NCI-H1417 (cell line): ENCODE measurements around the gene STIM1.

Experiments used
- DNase-seq, 3 experiments: peaks; one replicate each; lab custom pipeline; 2025; lab: John Stamatoyannopoulos, UW

STIM1 gene

GRCh38 chr11:3916962-3917361 lies 61.5 kb downstream of the STIM1 start:
- no peak for DNase-seq

DNA sequence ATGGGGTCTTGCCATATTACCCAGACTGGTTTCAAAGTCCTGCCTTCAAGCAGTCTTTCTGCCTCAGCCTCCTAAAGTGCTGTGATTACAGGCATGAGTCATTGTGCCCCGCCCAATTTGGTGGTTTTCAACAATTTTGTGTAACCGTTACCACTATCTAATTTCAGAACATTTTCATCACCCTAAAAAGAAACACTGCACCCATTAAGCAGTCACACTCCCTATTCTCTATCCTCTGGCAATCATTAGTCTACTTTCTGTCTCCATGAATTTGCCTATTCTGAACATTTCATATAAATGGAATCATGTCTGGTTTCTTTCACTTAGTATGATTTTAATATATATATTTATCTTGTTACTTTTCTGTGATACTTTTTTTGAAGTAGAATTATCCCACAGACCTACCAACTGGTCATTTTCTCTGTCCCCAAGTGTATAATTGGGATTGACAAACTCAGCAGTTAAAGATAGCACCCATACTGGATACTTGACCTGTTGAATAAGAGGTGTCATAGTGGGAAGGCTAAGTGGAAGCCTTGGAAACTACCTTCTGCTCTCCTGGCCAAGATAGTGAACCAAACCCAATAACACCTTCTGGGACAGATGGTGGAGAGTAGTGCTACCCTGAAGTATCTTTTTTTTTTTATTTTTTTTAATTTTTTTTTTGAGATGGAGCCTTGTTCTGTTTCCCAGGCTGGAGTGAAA lies 64.8 kb downstream of the STIM1 start:
- DNase-seq = no peak

DNA sequence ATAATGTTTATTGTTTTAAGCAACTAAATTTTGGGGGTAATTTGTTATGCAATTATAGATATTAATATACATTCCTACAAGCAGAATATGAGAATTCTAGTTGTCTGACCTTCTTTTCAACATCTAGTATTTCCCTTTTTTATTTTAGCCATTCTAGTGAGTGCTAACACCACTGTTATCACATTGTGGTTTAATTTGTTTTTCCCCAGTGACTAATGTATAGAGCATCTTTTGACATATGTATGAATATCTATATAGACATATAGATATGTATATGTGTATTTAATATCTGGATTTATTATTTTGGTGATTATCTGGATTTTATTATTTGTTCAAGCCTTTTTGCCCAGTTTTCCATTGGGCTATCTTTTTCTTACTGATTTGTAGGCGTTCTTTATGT lies 66.6 kb downstream of the STIM1 start:
- DNase-seq = no peak

GRCh38 chr11:3925513-3925912 lies 70.0 kb downstream of the STIM1 start:
- no peak for DNase-seq

DNA sequence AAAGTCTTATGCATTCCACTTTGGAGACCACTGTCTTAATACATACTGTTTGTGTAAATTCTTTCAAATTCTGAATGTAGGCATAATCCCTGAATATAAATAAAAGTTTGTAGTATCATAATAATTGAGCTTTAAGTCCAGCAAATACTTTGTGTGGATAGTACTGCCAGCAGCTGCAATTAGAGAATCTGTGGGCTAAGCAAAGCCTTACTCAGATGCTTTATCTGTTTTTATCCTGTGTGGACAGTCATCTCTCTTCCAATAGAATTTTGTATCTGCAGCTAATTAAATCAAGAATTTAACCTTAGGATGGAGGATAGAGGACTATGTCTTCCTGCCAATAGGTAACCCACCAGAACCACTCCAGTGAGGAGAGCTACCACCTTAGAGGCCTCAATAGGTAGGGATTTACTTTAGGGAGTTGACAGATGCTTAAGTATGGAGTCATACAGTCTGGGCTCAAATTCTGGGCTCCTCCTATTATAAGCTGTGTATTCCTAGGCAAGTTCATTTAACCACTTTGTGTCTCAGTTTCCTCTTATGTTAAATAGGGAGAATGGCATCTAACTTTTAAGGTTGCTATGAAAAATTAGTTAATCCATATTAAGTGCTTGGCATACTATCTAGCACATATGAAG lies 71.1 kb downstream of the STIM1 start:
- no peak for DNase-seq

- DNase-seq = no peak
Observed at GRCh38 chr11:3927129-3927796, 71.8 kb downstream of the STIM1 start.

DNA sequence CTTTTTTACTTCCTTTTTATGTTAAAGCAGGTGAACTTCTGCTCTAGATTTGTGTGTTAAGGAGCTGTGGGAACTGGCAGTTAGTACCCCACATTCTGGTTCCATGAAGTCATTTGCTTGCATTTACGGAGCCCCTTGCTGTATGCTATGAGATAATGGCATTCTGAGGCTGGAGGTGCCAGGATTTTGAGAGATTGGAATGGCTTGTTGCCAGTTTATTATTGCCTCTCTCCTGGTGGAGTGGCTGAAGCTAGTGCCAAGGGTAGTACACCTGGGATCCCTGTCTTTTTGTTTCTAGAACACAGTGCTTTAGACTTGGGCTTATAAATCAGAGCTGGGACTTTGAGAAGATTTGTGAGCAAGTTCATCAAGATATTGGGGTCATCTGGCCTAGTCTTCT lies 73.8 kb downstream of the STIM1 start:
- no peak for DNase-seq

GRCh38 chr11:3929649-3930048 lies 74.2 kb downstream of the STIM1 start:
- no peak for DNase-seq

GRCh38 chr11:3932698-3933097 lies 77.2 kb downstream of the STIM1 start:
- DNase-seq = no peak

DNA sequence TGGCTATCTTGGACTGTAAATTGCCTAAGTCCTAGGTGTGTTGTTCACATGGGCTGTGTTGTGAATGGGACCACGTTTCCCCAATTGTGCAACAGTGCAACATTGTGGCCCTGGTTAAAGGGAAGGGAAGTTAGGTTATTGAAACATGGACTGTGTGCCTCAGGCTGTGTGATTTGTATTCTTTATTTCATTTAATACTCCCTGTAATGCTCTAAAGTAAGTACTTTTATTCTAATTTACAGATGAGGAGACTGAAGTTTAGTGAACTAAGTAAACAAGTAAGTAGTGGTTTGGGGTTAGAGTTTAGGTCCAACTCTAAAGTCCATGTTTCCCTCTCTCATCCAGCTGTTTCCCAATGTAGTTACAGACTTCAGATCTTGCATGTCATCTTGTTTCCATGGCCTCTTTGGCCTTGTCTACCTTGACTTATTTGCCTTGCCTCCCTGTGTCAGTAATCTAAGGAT lies 77.7 kb downstream of the STIM1 start:
- no peak for DNase-seq

DNA sequence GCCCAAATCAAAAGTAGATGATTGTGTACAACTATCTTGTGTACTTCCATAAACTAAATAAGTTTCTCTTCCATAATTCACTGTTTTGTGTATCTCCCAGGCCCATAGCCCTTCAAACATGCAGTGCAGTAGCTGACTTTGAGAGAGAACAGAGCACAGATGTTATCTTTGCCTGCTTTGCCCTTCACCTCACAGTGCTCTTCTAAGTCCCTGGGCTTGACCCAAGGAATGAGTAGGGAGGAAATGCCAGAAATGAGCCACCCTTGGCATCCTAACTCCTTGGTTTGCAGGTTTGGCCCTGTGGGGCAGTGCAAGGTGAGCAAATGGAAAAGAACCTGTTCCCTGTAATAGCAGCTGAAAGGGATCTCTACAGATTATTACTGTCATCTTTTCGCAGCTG lies 79.2 kb downstream of the STIM1 start:
- no peak for DNase-seq

- no peak for DNase-seq
Observed at GRCh38 chr11:3936517-3936916, 81.1 kb downstream of the STIM1 start.

DNA sequence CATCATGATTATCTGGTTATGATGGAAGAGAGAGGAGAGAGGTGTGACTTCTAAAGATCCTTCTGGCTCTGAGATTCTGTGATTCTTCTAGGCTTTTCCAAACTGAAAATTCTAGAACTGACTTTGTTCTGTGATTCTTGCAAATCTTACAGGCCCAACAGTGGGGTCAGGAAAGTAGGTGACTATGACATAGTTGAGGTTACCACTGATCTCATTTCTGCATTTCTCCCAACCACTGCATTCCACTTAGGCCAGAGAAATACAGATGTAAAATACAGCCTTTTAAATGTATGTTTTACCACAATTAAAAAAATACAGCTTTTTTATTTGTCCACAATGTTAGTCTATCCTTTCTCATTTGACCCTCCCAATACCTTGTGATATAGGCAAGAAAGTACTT lies 83.7 kb downstream of the STIM1 start:
- no peak for DNase-seq

DNA sequence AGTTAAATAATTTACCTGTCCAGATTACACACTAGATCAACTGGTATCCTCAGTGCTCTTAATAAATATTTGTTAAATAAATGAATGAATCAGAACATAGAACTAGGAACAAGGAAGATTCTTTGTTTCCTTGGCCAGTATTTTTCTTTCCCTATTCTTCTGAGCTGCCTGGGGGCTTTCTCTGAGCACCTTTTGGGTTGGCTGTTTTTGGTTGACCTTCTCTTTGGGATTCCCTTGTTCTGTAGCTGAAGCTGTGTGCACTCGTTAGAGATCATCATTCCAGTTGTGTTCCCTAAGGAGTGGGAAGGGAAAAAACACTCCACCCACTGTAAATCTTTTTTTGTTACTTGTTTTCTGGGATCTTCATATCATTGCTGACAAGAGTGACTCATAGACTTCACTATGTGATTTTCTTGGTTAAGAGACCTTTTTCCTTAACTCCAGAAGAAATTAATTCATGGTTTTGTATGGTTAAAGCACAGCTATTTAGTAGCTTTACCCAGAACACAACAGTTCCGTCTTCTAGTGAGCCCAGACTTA lies 84.3 kb downstream of the STIM1 start:
- DNase-seq = no peak

GRCh38 chr11:3942160-3942955 lies 86.9 kb downstream of the STIM1 start:
- DNase-seq = no peak

GRCh38 chr11:3942956-3943497 lies 87.6 kb downstream of the STIM1 start:
- DNase-seq = no peak

DNA sequence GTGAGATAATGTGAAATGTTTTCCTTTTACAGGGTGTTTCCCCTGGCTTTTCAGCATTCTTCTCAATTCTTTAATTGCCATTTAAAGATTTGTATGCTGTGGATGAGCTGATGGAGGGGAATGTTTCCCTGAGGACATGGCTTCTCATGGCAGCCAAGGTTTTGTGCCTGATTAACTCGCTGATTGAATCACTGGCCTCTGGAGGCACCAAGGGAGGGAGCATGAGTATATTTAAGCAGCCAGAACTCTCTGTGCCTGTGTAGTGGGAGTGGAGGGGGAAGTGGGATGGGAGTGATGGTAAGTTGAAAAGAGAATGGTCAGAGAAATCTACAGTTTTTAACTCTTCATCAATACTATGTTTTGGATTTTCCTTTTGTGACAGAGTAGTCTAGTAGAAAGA lies 88.7 kb downstream of the STIM1 start:
- DNase-seq = no peak

GRCh38 chr11:3946455-3947017 lies 91.1 kb downstream of the STIM1 start:
- DNase-seq = no peak

DNA sequence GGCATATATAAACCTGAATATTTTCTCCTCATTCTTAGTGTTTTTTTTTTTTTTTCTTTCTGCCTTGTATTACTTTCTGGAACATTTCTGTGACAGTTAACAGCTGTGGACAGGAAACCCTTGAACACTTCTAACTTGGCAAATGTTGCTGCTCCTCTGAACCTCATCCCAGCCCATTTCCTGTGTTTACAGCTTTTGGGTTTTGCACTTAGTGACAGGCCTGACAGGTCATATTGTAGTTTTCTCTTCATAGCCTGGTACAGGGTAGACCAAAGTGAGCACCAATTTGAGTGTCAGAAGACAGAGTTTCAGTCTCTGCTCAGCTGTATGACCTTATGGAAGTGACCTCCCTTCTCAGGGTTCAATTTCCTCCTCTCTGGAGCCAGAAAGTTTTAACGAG lies 91.6 kb downstream of the STIM1 start:
- DNase-seq = no peak

DNA sequence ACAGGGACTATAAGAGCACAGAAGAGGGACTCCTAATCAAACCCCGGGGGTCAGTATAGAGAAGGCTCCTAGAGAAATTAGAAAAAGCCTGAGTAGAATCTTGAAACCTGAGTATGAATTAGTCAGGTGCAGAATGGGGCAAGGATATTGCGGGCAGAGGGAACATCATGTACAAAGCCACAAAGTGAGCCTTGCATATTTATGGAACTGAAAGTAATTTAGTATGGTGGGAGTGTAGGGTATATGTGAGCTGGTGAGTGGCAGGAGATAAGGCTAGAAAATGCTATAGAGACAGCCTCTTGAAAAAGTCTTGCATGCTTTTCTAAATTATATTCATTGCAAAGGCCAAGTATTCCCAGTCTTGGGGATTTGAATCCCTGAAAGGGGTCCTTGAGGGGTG lies 93.7 kb downstream of the STIM1 start:
- DNase-seq = no peak

DNA sequence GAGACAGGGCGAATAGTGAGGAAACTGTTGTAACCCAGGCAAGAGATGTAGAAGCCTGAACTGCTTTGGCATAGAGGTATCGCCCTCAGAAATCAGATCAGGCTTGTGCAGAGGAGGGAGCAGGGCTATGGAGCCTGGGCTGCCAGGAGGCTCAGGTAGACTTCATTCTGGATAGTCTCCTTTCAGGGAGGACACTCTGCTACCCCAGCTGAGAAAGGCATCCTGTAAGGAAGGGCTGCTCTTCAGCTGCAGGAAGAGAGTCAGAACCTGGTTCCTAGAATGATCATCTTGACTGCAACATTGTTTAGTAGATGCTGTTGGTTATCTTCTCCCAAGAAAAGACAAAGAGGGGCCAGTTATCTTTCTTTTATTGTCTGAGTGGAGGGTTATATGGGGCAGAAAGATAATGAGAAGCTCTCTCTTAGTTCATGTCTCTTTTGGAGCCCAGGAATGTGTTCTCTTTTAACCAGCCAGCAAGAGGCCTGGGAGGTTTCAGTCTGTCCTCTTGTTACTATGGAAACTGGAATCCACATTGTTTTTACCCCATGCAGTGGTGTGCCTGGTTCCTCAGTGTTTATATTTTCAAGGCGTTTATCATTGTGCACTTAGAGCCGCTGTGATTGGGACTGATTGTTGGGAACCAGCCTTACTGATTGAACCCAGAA lies 95.7 kb downstream of the STIM1 start:
- DNase-seq = peak in 2 of 3 experiments; percentile 0 to 16
